ENCODE measurements around the gene CACNA2D3.

DNA sequence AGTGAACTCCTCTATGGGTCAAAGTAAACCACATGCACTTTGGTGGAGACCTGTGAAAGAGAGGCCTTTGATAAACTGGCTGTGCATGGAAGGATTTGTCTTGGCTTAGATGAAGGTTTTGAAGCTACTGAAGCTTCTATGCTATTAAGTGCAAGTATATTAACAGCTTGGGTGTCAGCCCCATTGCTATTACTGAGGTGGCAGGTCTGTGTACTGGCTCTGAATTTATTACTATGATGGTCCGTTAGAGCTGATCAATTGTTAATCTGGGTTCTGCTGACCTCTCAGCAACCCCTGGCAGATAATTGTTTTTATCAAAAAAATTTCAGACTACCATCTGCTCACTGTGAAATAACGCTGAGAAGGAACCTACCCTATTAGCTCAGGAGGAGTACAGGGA is 268.2 kb downstream of the CACNA2D3 start:
- TF ChIP-seq, protein P1, sequence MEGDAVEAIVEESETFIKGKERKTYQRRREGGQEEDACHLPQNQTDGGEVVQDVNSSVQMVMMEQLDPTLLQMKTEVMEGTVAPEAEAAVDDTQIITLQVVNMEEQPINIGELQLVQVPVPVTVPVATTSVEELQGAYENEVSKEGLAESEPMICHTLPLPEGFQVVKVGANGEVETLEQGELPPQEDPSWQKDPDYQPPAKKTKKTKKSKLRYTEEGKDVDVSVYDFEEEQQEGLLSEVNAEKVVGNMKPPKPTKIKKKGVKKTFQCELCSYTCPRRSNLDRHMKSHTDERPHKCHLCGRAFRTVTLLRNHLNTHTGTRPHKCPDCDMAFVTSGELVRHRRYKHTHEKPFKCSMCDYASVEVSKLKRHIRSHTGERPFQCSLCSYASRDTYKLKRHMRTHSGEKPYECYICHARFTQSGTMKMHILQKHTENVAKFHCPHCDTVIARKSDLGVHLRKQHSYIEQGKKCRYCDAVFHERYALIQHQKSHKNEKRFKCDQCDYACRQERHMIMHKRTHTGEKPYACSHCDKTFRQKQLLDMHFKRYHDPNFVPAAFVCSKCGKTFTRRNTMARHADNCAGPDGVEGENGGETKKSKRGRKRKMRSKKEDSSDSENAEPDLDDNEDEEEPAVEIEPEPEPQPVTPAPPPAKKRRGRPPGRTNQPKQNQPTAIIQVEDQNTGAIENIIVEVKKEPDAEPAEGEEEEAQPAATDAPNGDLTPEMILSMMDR (conservative IDR thresholded peaks at IDR 0.05; ENCODE audit: low read depth, low read length) = no peak
- no peak for TF ChIP-seq EZH2 (IDR thresholded peaks at IDR 0.05; ENCODE audit: low read length, unreplicated experiment)
- TF ChIP-seq EZH2phosphoT487 (IDR thresholded peaks at IDR 0.05; ENCODE audit: borderline replicate concordance, low read length) = no peak
